IMR-90 (cell line): Measurements from ENCODE around the gene DNTT. TPM values are rescaled to one million over a fixed set of nuclear protein-coding genes. Genes with fewer than 3 reads are reported as not detected.

ENCODE experiments used
- ATAC-seq: fragments of 200-7000 bp; cut with Tn5 transposase; 2 replicates; pipeline ENCODE4 v1.9.1; 2020; ENCODE audit warnings: low read depth, mild to moderate bottlenecking, moderate library complexity
- BruUV-seq: library from RNA; stranded (reverse); fragments of 400-500 nt; replicated peaks from 2 replicates; lab custom pipeline; 2021; lab: Mats Ljungman, UMichigan
- CTCF ChIA-PET: fragments of 300-600 bp; formaldehyde crosslinking; extraction: SDS; loops from one replicate; lab custom pipeline; 2021; ENCODE audit warnings: antibody characterized with exemption; lab: Yijun Ruan, JAX
- POLR2A ChIA-PET: fragments of 300-600 bp; sonication (Branson Sonifier 250); formaldehyde crosslinking; loops from one replicate; lab custom pipeline; 2022; ENCODE audit warnings: antibody characterized with exemption; ENCODE audit not compliant: unreplicated experiment; lab: Charles Lee
- DNase-seq: peaks from one replicate; pipeline ENCODE4 v3.0.0; 2013
- H2AFZ ChIP-seq: replicated peaks from 2 replicates; pipeline ENCODE3; 2013; ENCODE audit warnings: low read length, mild to moderate bottlenecking; ENCODE audit not compliant: poor library complexity
- H2AK5ac ChIP-seq: 2 replicates; pipeline ENCODE4 v1.6.1; 2013; ENCODE audit warnings: low read depth, low read length, inconsistent platforms
- H2AK9ac ChIP-seq: replicated peaks from 2 replicates; pipeline ENCODE3; 2013; ENCODE audit warnings: mild to moderate bottlenecking, low read depth, low read length, moderate library complexity; ENCODE audit not compliant: poor library complexity
- H2BK120ac ChIP-seq: 2 replicates; pipeline ENCODE4 v1.6.1; 2013; ENCODE audit warnings: low read depth, low read length, inconsistent platforms
- H2BK15ac ChIP-seq: 3 replicates; pipeline ENCODE4 v1.6.1; 2013; ENCODE audit warnings: low read depth, low read length, inconsistent platforms
- H2BK20ac ChIP-seq: 2 replicates; pipeline ENCODE4 v1.6.1; 2013; ENCODE audit warnings: low read depth, mild to moderate bottlenecking, inconsistent platforms, low read length, moderate library complexity
- H2BK5ac ChIP-seq: 2 replicates; pipeline ENCODE4 v1.6.1; 2013; ENCODE audit warnings: mild to moderate bottlenecking, low read depth, low read length, inconsistent platforms; ENCODE audit not compliant: poor library complexity, severe bottlenecking
- H3K14ac ChIP-seq: replicated peaks from 2 replicates; pipeline ENCODE4 v1.6.1; 2013; ENCODE audit warnings: low read depth, low read length, inconsistent platforms
- H3K18ac ChIP-seq: 2 replicates; pipeline ENCODE4 v1.6.1; 2013; ENCODE audit warnings: low read depth, low read length, control low read depth
- H3K23ac ChIP-seq: 2 replicates; pipeline ENCODE4 v1.6.1; 2013; ENCODE audit warnings: low read depth, low read length, inconsistent platforms
- H3K27ac ChIP-seq: 2 replicates; pipeline ENCODE4 v1.5.1; 2013; ENCODE audit warnings: mild to moderate bottlenecking, control low read depth, low read length; ENCODE audit not compliant: insufficient read depth
- H3K27me3 ChIP-seq: 2 replicates; pipeline ENCODE4 v1.6.1; 2013; ENCODE audit warnings: low read length; ENCODE audit not compliant: control insufficient read depth, insufficient read depth
- H3K36me3 ChIP-seq: 2 replicates; pipeline ENCODE4 v1.6.1; 2013; ENCODE audit warnings: low read length, mixed read lengths; ENCODE audit not compliant: control insufficient read depth, insufficient read depth
- H3K4ac ChIP-seq: 2 replicates; pipeline ENCODE4 v1.6.1; 2013; ENCODE audit warnings: low read depth, low read length, inconsistent platforms
- H3K4me1 ChIP-seq: 2 replicates; pipeline ENCODE4 v1.6.1; 2013; ENCODE audit warnings: low read length, mixed read lengths; ENCODE audit not compliant: control insufficient read depth, insufficient read depth
- H3K4me2 ChIP-seq: 2 replicates; pipeline ENCODE4 v1.6.1; 2013; ENCODE audit warnings: low read depth, mild to moderate bottlenecking, control low read depth, low read length, moderate library complexity
- H3K4me3 ChIP-seq: 2 replicates; pipeline ENCODE4 v1.5.1; 2013; ENCODE audit warnings: low read depth, mild to moderate bottlenecking, control low read depth, low read length, moderate library complexity; ENCODE audit not compliant: insufficient read depth
- H3K56ac ChIP-seq: 2 replicates; pipeline ENCODE4 v1.6.1; 2013; ENCODE audit warnings: low read length, inconsistent platforms; ENCODE audit not compliant: insufficient read depth; ENCODE audit errors: extremely low read depth
- H3K79me1 ChIP-seq, 2 experiments: 2 replicates each; pipeline ENCODE4 v1.6.1; 2013; ENCODE audit warnings: low read length in 2 of 2, inconsistent platforms in 1 of 2, low read depth in 1 of 2
- H3K9ac ChIP-seq: 2 replicates; pipeline ENCODE4 v1.6.1; 2013; ENCODE audit warnings: low read depth, low read length, control low read depth
- H3K9me1 ChIP-seq: 2 replicates; pipeline ENCODE4 v1.6.1; 2013; ENCODE audit warnings: low read length, inconsistent platforms; ENCODE audit not compliant: insufficient read depth
- H3K9me3 ChIP-seq: 2 replicates; pipeline ENCODE4 v1.6.1; 2013; ENCODE audit warnings: low read length; ENCODE audit not compliant: control insufficient read depth, insufficient read depth
- H4K20me1 ChIP-seq: 2 replicates; pipeline ENCODE4 v1.6.1; 2013; ENCODE audit warnings: low read length, inconsistent platforms; ENCODE audit not compliant: insufficient read depth
- H4K5ac ChIP-seq: 2 replicates; pipeline ENCODE4 v1.6.1; 2013; ENCODE audit warnings: mild to moderate bottlenecking, low read depth, low read length, control low read depth
- H4K8ac ChIP-seq, 2 experiments: 2 replicates each; pipeline ENCODE4 v1.6.1; 2013; ENCODE audit warnings: low read depth in 2 of 2, low read length in 2 of 2, control low read depth in 1 of 2, inconsistent platforms in 1 of 2
- H4K91ac ChIP-seq: 2 replicates; pipeline ENCODE4 v1.6.1; 2013; ENCODE audit warnings: low read depth, low read length, inconsistent platforms; ENCODE audit not compliant: insufficient read depth
- BHLHE40 ChIP-seq: fragments of 150-350 bp; IDR thresholded peaks from 2 replicates; pipeline ENCODE4 v1.6.1; 2016; ENCODE audit warnings: mild to moderate bottlenecking, low read depth, low read length
- CEBPB ChIP-seq: IDR thresholded peaks from 2 replicates; pipeline ENCODE4 v1.6.1; 2012; ENCODE audit warnings: low read depth, low read length, improper control_type of control experiment
- CHD1 ChIP-seq: IDR thresholded peaks from 2 replicates; pipeline ENCODE4 v1.6.1; 2012; ENCODE audit warnings: low read depth, low read length, improper control_type of control experiment
- CTCF ChIP-seq: conservative IDR thresholded peaks from 2 replicates; pipeline ENCODE4 v1.5.1; 2012; ENCODE audit warnings: mild to moderate bottlenecking, low read depth, low read length, improper control_type of control experiment
- FOS ChIP-seq: fragments of 150-350 bp; IDR thresholded peaks from 2 replicates; pipeline ENCODE4 v1.6.1; 2016; ENCODE audit warnings: low read depth, low read length
- MAFK ChIP-seq: IDR thresholded peaks from 2 replicates; pipeline ENCODE4 v1.6.1; 2012; ENCODE audit warnings: low read depth, low read length, improper control_type of control experiment
- MAZ ChIP-seq: IDR thresholded peaks from 2 replicates; pipeline ENCODE4 v1.6.1; 2012; ENCODE audit warnings: low read depth, mild to moderate bottlenecking, low read length, improper control_type of control experiment, moderate library complexity, borderline replicate concordance
- MXI1 ChIP-seq: IDR thresholded peaks from 2 replicates; pipeline ENCODE4 v1.6.1; 2012; ENCODE audit warnings: low read depth, mild to moderate bottlenecking, low read length, moderate library complexity, borderline replicate concordance
- NFE2L2 ChIP-seq: fragments of 150-350 bp; IDR thresholded peaks from 2 replicates; pipeline ENCODE4 v1.6.1; 2016; ENCODE audit warnings: low read depth, mild to moderate bottlenecking, low read length
- POLR2A ChIP-seq: IDR thresholded peaks from 2 replicates; pipeline ENCODE4 v1.6.1; 2012; ENCODE audit warnings: mild to moderate bottlenecking, low read depth, low read length
- RAD21 ChIP-seq: IDR thresholded peaks from 2 replicates; pipeline ENCODE4 v1.6.1; 2012; ENCODE audit warnings: low read length, improper control_type of control experiment
- RCOR1 ChIP-seq: IDR thresholded peaks from 2 replicates; pipeline ENCODE4 v1.6.1; 2012; ENCODE audit warnings: mild to moderate bottlenecking, low read length, improper control_type of control experiment; ENCODE audit not compliant: insufficient replicate concordance
- RFX5 ChIP-seq: IDR thresholded peaks from 2 replicates; pipeline ENCODE4 v1.8.0; 2012; ENCODE audit warnings: low read depth, mild to moderate bottlenecking, low read length, moderate library complexity
- SMC3 ChIP-seq: fragments of 150-350 bp; IDR thresholded peaks from 2 replicates; pipeline ENCODE4 v1.6.1; 2016; ENCODE audit warnings: low read depth, mild to moderate bottlenecking, antibody characterized with exemption, low read length, moderate library complexity
- WGBS, 2 experiments: methylation state at CpG; one replicate each; pipeline versions ENCODE4 v1.1.5 to v1.1.7; 2013; ENCODE audit warnings: missing lambda C conversion rate in 2 of 2; ENCODE audit not compliant: insufficient read length in 1 of 2; ENCODE audit errors: extremely low coverage in 2 of 2; 5-methylcytosine and 5-hydroxymethylcytosine counted together
- dilution Hi-C: fragments of 300-500 bp; cut with HindIII; formaldehyde crosslinking; loops from one replicate; pipeline ENCODE4 v1.14.3; 2018; ENCODE audit warnings: low sequenced_read_pairs; ENCODE audit not compliant: unreplicated experiment
- in situ Hi-C: fragments of 300-500 bp; cut with MboI; formaldehyde crosslinking; loops from 3 replicates; pipeline ENCODE4 v1.14.3; 2019; ENCODE audit warnings: low sequenced_read_pairs, inconsistent platforms, mixed read lengths
- intact Hi-C: fragments of 100-400 bp; cut with micrococcal nuclease; formaldehyde crosslinking; loops from 2 replicates; pipeline ENCODE4 v1.10.0; 2022
- polyA plus RNA-seq, 3 experiments: library from polyadenylated mRNA; depleted of rRNA; stranded (reverse); fragments of >200 nt; gene quantifications; 2 replicates each; pipeline ENCODE4 v1.2.3, GENCODE V29; 2012; ENCODE audit warnings: low replicate concordance in 1 of 3
- total RNA-seq: library from RNA; depleted of rRNA; stranded (reverse); fragments of >200 nt; gene quantifications from 2 replicates; pipeline ENCODE4 v1.2.3, GENCODE V29; 2012
- TF ChIP-seq, protein P1 (sequence below): fragments of 150-350 bp; IDR thresholded peaks from 2 replicates; pipeline ENCODE4 v1.6.1; 2016; ENCODE audit warnings: low read depth, mild to moderate bottlenecking, low read length, moderate library complexity, borderline replicate concordance
- TF ChIP-seq, protein P2 (sequence below): fragments of 150-350 bp; IDR thresholded peaks from 2 replicates; pipeline ENCODE4 v1.6.1; 2017; ENCODE audit warnings: mild to moderate bottlenecking, antibody characterized with exemption, low read length, low read depth

The DNTT gene
- total and polyA plus RNA-seq, 2 of the 4 experiments (the other 2 are of a cell fraction): not detected

DNA sequence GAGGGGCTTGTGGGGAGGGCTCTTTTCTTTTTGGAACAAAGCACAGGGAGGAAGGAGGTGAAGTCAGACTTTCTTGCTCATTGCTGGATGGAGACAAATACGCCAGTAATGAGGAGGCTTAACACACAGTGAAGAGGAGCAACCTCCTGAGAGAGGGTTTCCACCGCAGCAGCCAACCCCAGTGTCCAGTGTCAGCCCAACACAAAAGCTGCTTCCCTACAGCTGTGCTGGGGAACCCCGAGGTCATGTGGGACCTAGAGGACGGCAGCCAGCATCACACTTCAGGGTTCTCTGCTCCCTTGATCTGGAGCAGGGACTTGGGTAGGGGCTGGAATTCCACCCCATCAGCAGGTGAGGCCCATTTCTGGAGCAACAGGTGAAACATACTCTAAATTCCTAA lies 40.6 kb upstream of the DNTT start:
- Histone ChIP-seq H3K9me3 (no peaks in the 10 kb centered on the region), H3K4me1 (no peaks in the 10 kb centered on the region), H2BK120ac (no peak overlapping the region), H3K79me1 (no peaks in the 10 kb centered on the region), H3K4me2 (no peak overlapping the region), H4K8ac (no peak overlapping the region), H2BK5ac (no peak overlapping the region), H3K56ac (no peak overlapping the region), H2BK20ac (no peak overlapping the region), H3K14ac (no peak overlapping the region), H3K36me3 (no peaks in the 10 kb centered on the region), H3K27ac (no peak overlapping the region), H2AFZ (no peak overlapping the region), H3K18ac (no peak overlapping the region), H3K23ac (no peak overlapping the region), H4K5ac (no peak overlapping the region), H3K27me3 (no peaks in the 10 kb centered on the region), H2BK15ac (no peak overlapping the region), H3K9ac (no peak overlapping the region), H3K4ac (no peak overlapping the region), H3K4me3 (no peak overlapping the region), H3K9me1 (no peaks in the 10 kb centered on the region), H4K20me1 (no peaks in the 10 kb centered on the region), H2AK9ac (no peak overlapping the region), H4K91ac (no peak overlapping the region), H2AK5ac (no peak overlapping the region)
- BruUV-seq: no TSS peak
- intact Hi-C loops: no loop called here
- WGBS, 2 experiments: no CpG with 5 or more reads among the region's 4 CpGs
- DNase-seq (no peak), ATAC-seq (no peak)
- dilution Hi-C loops: no loop called here
- in situ Hi-C loops: no loop called here
- TF ChIP-seq MAZ (no peak), CHD1 (no peak), SMC3 (no peak), RCOR1 (no peak), MAFK (no peak), POLR2A (no peak), CEBPB (no peak), RFX5 (no peak), BHLHE40 (no peak), RAD21 (no peak), NFE2L2 (no peak), FOS (no peak), CTCF (no peak), MXI1 (no peak)
- TF ChIP-seq, protein P1, sequence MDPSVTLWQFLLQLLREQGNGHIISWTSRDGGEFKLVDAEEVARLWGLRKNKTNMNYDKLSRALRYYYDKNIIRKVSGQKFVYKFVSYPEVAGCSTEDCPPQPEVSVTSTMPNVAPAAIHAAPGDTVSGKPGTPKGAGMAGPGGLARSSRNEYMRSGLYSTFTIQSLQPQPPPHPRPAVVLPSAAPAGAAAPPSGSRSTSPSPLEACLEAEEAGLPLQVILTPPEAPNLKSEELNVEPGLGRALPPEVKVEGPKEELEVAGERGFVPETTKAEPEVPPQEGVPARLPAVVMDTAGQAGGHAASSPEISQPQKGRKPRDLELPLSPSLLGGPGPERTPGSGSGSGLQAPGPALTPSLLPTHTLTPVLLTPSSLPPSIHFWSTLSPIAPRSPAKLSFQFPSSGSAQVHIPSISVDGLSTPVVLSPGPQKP: no peak
- TF ChIP-seq, protein P2, sequence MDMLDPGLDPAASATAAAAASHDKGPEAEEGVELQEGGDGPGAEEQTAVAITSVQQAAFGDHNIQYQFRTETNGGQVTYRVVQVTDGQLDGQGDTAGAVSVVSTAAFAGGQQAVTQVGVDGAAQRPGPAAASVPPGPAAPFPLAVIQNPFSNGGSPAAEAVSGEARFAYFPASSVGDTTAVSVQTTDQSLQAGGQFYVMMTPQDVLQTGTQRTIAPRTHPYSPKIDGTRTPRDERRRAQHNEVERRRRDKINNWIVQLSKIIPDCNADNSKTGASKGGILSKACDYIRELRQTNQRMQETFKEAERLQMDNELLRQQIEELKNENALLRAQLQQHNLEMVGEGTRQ: no peak
- POLR2A ChIA-PET: no interaction called here
- CTCF ChIA-PET: no interaction called here
